HG02938 (cell line): ENCODE data around the gene RYR1.
"Not testable (repeated sequence)": the region's sequence is repeated elsewhere in the genome, so short reads cannot be mapped to it uniquely, and the experiment has no call there.

Experiments used
- ATAC-seq: cut with Tn5 transposase; IDR thresholded peaks from one replicate; pipeline ENCODE4 v1.9.1; 2021; ENCODE audit warnings: mild to moderate bottlenecking, moderate library complexity; ENCODE audit not compliant: unreplicated experiment

Gene RYR1

DNA sequence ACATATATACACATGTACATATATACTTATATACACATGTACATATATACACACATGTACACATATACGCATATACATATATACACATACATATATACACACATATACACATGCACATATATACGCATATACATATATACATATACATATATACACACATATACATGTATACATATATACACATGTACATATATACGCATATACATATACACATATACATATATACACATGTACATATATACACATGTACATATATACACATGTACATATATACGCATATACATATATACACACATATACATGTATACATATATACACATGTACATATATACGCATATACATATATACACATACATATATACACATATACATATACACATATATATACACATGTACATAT is 169.4 kb downstream of the RYR1 start:
- ATAC-seq = not testable (repeated sequence)

DNA sequence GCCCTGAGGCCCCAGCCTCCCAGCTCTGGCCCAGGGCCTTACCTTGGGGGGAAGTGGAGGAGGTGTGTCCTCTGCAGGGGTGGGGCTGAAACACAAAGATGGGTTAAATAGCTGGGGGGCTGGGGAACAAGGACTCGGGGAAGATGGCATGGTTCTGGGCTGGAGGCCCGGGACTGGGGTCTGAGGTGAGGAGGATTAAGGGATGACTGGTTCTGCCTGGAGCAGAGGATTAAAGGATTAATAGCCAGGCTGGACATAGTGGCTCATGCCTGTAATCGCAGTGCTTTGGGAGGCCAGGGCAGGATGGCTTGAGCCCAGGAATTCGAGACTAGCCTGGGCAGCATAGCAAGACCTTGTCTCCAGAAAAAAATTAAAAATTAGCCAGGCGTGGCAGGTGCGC is 172.6 kb downstream of the RYR1 start:
- no peak for ATAC-seq

GRCh38 chr19:38614289-38614688 is 180.8 kb downstream of the RYR1 start:
- ATAC-seq = no peak

- no peak for ATAC-seq
These were observed 181.6 kb downstream of the RYR1 start for GRCh38 chr19:38615007-38615581.

GRCh38 chr19:38616265-38616664 is 182.8 kb downstream of the RYR1 start:
- no peak for ATAC-seq

- ATAC-seq = no peak
These were observed 183.8 kb downstream of the RYR1 start for GRCh38 chr19:38617283-38617763.

GRCh38 chr19:38617764-38618589 is 184.5 kb downstream of the RYR1 start, which contains the start of gene MAP4K1:
Gene MAP4K1 (minus strand): TSS chr19:38617953. CDS start chr19:38617895, 58 bp downstream.
- peak; percentile 50 for ATAC-seq

DNA sequence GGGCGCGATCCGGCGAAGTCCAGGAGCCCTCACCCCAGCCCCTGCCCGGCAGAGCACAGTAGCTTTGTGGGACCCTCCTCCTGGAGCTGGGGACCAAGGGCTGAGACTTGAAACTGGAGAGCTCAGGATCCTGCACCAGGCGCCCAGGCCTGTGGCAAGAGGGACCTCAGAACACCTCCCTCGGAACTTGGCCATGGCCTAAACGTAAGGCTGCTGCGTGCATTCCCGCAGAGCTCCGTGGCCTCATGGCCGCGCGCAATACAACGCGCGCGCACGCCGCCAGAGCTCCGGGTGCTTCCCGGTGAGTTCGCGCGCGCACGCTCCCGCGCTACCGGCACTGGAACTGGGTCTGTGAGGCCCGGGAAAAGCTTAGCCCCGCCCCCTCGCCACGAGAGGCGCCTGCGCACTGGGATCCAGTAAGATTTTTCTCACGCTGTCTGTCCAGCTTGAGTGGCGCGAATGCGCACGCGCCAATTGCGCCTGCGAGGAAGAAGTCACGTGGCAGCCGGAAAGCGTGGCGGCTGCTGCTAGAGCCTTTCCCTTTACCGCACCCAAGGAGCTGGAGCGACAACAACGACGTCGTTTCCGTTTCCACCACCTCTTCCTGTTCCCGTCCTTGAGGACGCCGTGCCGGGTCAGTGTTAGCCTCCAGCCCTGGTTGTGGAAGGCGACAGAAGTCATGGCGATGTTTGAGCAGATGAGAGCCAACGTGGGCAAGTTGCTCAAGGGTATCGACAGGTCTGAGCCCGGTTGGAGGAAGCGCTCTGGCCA is 185.3 kb downstream of the RYR1 start, which contains the start of gene EIF3K:
Gene EIF3K, plus strand, starts transcription at position 599 of the 771 bp plus-strand sequence. Its CDS starts 81 bp downstream, at position 680.
- peak; percentile 69 for ATAC-seq

GRCh38 chr19:38619361-38620174 is 186.1 kb downstream of the RYR1 start:
- no peak for ATAC-seq

GRCh38 chr19:38624822-38625221 is 191.3 kb downstream of the RYR1 start:
- no peak for ATAC-seq

DNA sequence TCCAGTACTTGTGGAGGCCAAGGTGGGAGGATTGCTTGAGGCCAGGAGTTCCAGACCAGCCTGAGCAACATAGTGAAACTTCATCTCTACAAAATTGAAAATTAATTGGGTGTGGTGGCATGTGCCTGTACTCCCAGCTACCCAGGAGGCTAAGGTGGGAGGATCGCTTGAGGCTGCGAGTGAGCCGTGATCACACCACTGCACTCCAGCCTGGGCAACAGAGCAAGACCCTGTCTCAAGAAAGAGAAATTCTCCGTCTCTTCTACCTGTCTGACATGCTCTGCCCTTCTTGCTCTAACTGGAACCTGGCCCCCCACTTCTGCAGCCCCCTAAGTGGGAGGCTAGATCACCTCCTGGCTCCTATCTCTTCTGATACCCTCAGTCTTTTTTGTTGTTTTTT is 192.9 kb downstream of the RYR1 start:
- ATAC-seq = no peak

DNA sequence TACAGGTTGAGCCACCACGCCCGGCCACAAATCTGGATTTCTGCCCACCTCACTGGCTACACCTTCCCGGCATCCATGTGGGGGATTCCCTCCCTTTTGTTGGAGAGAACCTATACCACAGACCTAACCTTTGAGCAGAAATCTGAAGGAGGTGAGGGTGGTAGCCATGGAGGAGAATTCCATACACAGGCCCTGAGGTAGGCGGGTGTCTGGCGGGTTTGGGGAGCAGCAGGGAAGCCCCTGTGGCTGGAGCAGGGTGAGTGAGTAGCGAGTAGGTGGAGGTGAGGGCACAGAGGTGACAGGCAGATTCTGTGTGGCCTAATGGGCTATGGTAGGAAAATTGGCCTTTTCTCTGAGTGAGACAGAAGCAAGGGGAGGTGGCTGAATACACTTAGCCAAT is 196.1 kb downstream of the RYR1 start:
- ATAC-seq = no peak

- not testable (repeated sequence) for ATAC-seq
These were observed 197.8 kb downstream of the RYR1 start for GRCh38 chr19:38631301-38631700.

GRCh38 chr19:38631811-38632475 is 198.5 kb downstream of the RYR1 start:
- ATAC-seq = not testable (repeated sequence)

DNA sequence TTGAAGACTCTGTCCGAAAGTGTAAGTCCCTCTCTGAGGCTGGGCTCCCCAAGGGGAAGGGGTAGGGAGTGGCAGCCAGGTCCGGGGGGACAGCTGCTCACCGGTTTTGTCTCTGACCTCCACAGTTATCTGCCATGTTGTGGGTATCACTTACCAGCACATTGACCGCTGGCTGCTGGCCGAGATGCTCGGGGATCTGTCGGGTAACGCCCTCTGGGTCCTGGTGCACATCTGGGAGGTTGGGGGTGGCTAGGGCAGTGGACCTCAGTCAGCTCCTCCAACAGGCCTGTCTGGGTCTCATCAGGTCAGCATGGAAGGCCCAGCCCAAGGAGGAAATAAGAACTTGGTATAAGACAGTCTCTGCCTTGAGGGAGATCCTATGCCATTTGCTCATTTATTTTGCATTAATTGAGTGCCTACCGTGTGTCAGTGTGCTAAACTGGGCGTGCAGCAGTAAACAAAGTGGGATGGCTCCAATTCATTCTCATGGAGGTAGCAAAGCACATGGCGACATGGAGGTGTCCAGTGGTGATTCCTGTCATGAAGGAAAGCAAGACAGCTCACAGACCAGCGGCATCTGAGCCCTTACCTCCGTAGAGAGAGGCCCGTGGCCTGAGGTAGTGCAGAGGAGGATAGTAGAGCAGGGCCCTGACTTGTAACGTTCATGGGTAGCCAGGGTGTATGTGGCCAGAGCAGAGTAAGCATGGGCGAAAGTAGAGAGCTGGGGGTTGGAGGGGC is 199.2 kb downstream of the RYR1 start:
- ATAC-seq = no peak

DNA sequence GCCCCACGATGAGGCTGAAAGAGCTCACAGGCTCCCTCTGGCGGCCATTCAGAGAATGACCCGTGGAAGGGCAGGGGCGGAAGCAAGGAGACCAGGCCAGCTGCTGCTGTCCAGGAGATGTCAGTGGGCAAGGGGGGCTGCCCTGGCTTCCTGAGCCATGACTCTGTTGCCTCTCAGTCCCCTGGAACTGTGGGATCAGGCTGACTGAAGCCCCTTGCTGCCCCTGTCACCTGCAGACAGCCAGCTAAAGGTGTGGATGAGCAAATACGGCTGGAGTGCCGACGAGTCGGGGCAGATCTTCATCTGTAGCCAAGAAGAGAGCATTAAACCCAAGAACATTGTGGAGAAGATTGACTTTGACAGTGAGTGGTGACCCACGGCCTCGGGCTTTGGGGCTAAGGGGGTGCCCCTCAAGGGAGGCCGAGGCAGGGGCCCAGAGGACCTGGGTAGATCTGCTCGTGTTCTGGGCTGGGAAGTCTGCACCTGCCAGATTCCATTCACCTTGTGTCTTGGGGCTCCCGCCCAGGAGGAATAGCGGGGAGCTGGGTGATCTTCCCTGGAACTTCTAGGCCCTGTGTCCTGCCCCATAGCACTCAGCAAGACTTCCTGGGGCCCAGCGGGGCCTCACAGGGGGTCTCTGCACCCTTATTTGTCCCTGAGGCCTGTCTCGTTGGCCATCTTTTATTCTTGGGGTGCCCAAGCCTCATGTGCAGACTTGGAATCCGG is 201.4 kb downstream of the RYR1 start:
- no peak for ATAC-seq

DNA sequence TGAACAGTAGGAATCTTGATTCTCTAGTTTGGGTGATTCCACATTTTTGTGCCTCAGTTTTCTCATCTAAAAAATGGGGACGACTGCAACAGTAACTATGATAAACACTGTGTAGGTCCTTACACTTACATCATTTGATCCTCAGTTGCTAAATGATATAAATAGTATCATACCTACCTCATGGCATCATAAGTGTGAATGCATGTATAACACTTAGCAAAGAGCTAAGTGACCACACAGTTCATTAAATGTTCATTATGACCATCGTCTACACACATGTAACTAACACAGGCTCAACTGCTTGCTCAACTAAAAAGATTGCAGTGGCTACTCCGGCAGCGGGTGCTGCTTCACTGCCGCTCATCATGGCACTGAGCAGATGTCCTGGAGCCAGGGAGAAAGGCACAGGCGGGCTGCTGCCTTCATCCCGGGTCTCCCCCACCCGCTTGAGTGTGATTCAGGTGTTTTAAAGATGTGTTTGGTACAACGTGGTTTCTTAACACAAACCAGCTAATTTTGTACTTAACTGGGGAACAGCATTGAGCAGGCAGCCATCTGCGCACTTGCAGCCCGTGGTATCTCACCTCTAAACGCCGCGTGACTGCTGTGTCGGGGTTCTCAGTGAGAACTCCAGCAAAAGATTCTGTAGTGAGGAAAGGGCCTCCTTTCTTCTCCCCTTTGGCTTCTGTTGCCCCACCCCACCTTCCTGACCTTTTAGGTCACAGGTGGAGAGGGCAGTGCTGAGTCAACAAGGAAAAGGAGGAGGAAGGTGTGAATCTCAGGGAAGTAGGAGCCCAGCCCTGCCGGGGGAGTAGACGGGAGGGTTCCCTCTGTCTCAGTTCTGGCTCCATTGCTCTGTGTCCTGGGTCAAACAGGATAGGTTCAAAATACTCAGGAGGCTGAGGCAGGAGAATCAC is 202.2 kb downstream of the RYR1 start:
- ATAC-seq = no peak
